GM13976 (cell line): ENCODE data around the gene GID8.
"Not testable (repeated sequence)": the region's sequence is repeated elsewhere in the genome, so short reads cannot be mapped to it uniquely, and the experiment has no call there.

Experiments
- DNase-seq: peaks from one replicate; pipeline ENCODE4 v3.0.0; 2012; ENCODE audit warnings: low spot score
- CTCF ChIP-seq: IDR thresholded peaks from 2 replicates; pipeline ENCODE4 v1.5.1; 2012; ENCODE audit warnings: borderline replicate concordance, mild to moderate bottlenecking; ENCODE audit not compliant: insufficient read depth; ENCODE audit errors: extremely low read depth, missing control alignments, control extremely low read depth
- in situ Hi-C: fragments of 300-500 bp; cut with MboI; formaldehyde crosslinking; loops from one replicate; pipeline ENCODE4 v1.12.0; 2022; ENCODE audit warnings: low sequenced_read_pairs, mixed read lengths, inconsistent platforms; ENCODE audit not compliant: unreplicated experiment

Gene GID8

GRCh38 chr20:62958388-62959100, 20.6 kb downstream of the GID8 start:
- in situ Hi-C loops: no loop called here
- TF ChIP-seq CTCF: no peak
- no peak for DNase-seq

- TF ChIP-seq CTCF: no peak
- in situ Hi-C loops: no loop called here
- no peak for DNase-seq
Observed at GRCh38 chr20:62959101-62959971, 21.4 kb downstream of the GID8 start.

DNA sequence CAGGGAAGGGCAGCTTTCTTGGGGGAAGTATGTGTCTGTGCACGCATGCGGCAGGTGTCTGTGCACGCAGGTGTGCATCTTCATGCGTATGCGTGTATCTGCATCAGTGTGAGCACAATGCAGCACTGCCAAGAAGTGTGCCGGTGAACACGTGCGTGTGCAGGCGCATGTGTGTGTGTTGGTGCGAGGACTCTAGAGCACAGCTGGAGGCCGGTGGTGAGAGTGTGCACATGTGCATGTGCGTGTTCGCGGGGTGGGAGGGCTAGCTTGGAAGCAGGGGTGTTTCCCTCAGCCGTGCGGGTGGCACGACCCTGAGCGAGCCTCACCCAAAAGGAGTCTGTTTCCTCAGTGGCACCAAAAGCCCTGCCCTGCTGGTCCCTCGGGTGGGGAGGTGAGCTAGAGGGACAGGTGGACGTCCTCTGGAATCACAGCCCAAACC, 22.1 kb downstream of the GID8 start:
- no peak for DNase-seq
- no peak for TF ChIP-seq CTCF
- in situ Hi-C loops: no loop called here

- DNase-seq, in situ Hi-C loops: not testable (repeated sequence)
Observed at GRCh38 chr20:62960446-62961309, 22.7 kb downstream of the GID8 start.

GRCh38 chr20:62961310-62961783, 23.4 kb downstream of the GID8 start:
- no peak for DNase-seq
- no peak for TF ChIP-seq CTCF
- in situ Hi-C loops: no loop called here

DNA sequence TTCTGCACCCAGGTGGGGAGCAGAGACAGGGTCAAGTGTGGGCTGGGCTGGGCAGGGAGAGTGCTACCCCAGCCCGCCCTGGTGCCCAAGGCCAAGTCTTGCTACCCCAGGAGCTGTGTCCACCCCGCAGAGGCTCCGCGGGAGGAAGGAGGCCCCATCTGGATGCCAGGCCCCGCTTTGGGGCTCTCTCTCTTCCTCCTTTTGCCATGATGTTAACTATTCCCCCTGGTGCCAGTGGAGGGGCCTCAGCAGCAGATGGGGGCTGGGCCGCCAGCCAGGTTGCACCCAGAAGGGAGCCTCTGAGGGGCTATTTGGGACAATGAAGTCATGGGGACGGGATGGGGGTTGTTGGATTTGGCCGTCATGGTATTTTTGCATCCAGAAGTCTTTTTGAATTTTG, 23.9 kb downstream of the GID8 start:
- TF ChIP-seq CTCF: no peak
- in situ Hi-C loops: no loop called here
- no peak for DNase-seq
